ENCODE measurements around the gene ATP6V1A.

Gene ATP6V1A

GRCh38 chr3:113730550-113730949, 16.3 kb upstream of the ATP6V1A start:
- no peaks in the 10 kb centered on the region for H3K27me3 ChIP-seq (ENCODE audit: insufficient read depth, low read length)
- no peaks in the 10 kb centered on the region for H3K4me1 ChIP-seq (ENCODE audit: insufficient read depth, low read length)
- H3K4me3 ChIP-seq (ENCODE audit: low read length), result no peak overlapping the region
- peaks cover 2% of the 10 kb centered on the region for H3K9me3 ChIP-seq (ENCODE audit: low read length)
- no peak overlapping the region for H2AFZ ChIP-seq (ENCODE audit: low read depth, low read length)
- peaks cover 16% of the 10 kb centered on the region for H3K36me3 ChIP-seq (ENCODE audit: insufficient read depth, low read length)

- H2AFZ ChIP-seq (ENCODE audit: low read depth, low read length), result no peak overlapping the region
- no peaks in the 10 kb centered on the region for H3K27me3 ChIP-seq (ENCODE audit: insufficient read depth, low read length)
- H3K36me3 ChIP-seq (ENCODE audit: insufficient read depth, low read length), result peaks cover 16% of the 10 kb centered on the region
- H3K4me3 ChIP-seq (ENCODE audit: low read length), result no peak overlapping the region
- peaks cover 2% of the 10 kb centered on the region for H3K4me1 ChIP-seq (ENCODE audit: insufficient read depth, low read length)
- peaks cover 2% of the 10 kb centered on the region for H3K9me3 ChIP-seq (ENCODE audit: low read length)
Observed at GRCh38 chr3:113731694-113732093, 15.1 kb upstream of the ATP6V1A start.

- H3K36me3 ChIP-seq (ENCODE audit: insufficient read depth, low read length), result peaks cover 3% of the 10 kb centered on the region
- no peak overlapping the region for H3K4me3 ChIP-seq (ENCODE audit: low read length)
- H3K27me3 ChIP-seq (ENCODE audit: insufficient read depth, low read length), result no peaks in the 10 kb centered on the region
- peaks cover 2% of the 10 kb centered on the region for H3K9me3 ChIP-seq (ENCODE audit: low read length)
- H3K4me1 ChIP-seq (ENCODE audit: insufficient read depth, low read length), result peaks cover 7% of the 10 kb centered on the region
- no peak overlapping the region for H2AFZ ChIP-seq (ENCODE audit: low read depth, low read length)
Observed at GRCh38 chr3:113736548-113737089, 10.2 kb upstream of the ATP6V1A start.

DNA sequence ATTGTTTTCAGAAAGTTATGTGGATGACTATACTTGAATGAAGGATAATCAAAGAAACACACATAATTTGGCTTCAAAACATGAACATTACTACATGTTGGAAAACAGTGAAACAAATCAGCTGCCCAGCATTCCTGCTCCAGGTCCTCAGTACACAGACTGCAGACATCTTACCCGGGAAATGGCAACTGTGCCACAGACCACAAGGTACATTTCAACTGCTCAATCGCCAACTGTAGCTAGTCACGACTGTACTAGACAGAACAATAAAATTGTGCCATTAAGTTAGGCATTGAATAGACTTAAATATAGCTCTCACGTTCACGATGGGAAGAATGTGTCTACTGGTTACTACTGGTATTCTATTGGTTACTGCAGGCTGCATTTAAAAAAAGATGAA, 5.7 kb upstream of the ATP6V1A start:
- H3K36me3 ChIP-seq (ENCODE audit: insufficient read depth, low read length), result no peaks in the 10 kb centered on the region
- H3K9me3 ChIP-seq (ENCODE audit: low read length), result no peaks in the 10 kb centered on the region
- no peaks in the 10 kb centered on the region for H3K27me3 ChIP-seq (ENCODE audit: insufficient read depth, low read length)
- peaks cover 13% of the 10 kb centered on the region for H3K4me1 ChIP-seq (ENCODE audit: insufficient read depth, low read length)
- no peak overlapping the region for H2AFZ ChIP-seq (ENCODE audit: low read depth, low read length)
- H3K4me3 ChIP-seq (ENCODE audit: low read length), result no peak overlapping the region

DNA sequence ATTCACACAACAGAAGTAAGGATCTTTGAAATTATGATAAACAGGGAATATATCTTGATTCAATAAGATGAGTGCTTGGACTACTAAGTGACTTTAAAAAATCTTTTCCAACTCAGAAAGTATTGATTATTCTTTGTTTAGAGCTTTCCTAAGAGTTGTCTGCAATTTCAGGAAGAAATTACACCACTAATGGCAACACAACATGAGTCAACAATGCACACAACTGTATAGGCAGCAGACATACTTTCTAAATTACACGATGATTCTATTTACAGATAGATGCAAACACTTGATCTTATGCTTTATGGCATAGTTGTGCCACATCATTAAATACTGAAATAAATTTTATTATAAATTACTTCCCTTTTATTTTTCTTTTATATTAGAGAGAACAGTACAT, 5.2 kb upstream of the ATP6V1A start:
- peaks cover 12% of the 10 kb centered on the region for H3K4me1 ChIP-seq (ENCODE audit: insufficient read depth, low read length)
- no peak overlapping the region for H2AFZ ChIP-seq (ENCODE audit: low read depth, low read length)
- H3K9me3 ChIP-seq (ENCODE audit: low read length), result no peaks in the 10 kb centered on the region
- H3K4me3 ChIP-seq (ENCODE audit: low read length), result no peak overlapping the region
- H3K36me3 ChIP-seq (ENCODE audit: insufficient read depth, low read length), result no peaks in the 10 kb centered on the region
- H3K27me3 ChIP-seq (ENCODE audit: insufficient read depth, low read length), result no peaks in the 10 kb centered on the region

GRCh38 chr3:113743006-113743630, 3.7 kb upstream of the ATP6V1A start:
- Histone ChIP-seq H3K9me3 (ENCODE audit: low read length) (no peaks in the 10 kb centered on the region), H3K4me3 (ENCODE audit: low read length) (no peak overlapping the region), H3K36me3 (ENCODE audit: insufficient read depth, low read length) (no peaks in the 10 kb centered on the region), H2AFZ (ENCODE audit: low read depth, low read length) (no peak overlapping the region), H3K27me3 (ENCODE audit: insufficient read depth, low read length) (no peaks in the 10 kb centered on the region), H3K4me1 (ENCODE audit: insufficient read depth, low read length) (peaks cover 9% of the 10 kb centered on the region)

- H3K27me3 ChIP-seq (ENCODE audit: insufficient read depth, low read length), result no peaks in the 10 kb centered on the region
- peak overlapping the region; percentile 77 for H3K4me3 ChIP-seq (ENCODE audit: low read length)
- peaks cover 19% of the 10 kb centered on the region for H3K4me1 ChIP-seq (ENCODE audit: insufficient read depth, low read length)
- peak overlapping the region; percentile 71 for H2AFZ ChIP-seq (ENCODE audit: low read depth, low read length)
- H3K9me3 ChIP-seq (ENCODE audit: low read length), result no peaks in the 10 kb centered on the region
- H3K36me3 ChIP-seq (ENCODE audit: insufficient read depth, low read length), result no peaks in the 10 kb centered on the region
Observed at GRCh38 chr3:113744941-113745755, 1.7 kb upstream of the ATP6V1A start.

- Histone ChIP-seq H3K9me3 (ENCODE audit: low read length) (no peaks in the 10 kb centered on the region), H3K4me3 (ENCODE audit: low read length) (peak within 1 kb of the TSS; percentile 77), H2AFZ (ENCODE audit: low read depth, low read length) (peak within 1 kb of the TSS; percentile 79), H3K36me3 (ENCODE audit: insufficient read depth, low read length) (no peaks in the 10 kb centered on the region), H3K27me3 (ENCODE audit: insufficient read depth, low read length) (no peaks in the 10 kb centered on the region), H3K4me1 (ENCODE audit: insufficient read depth, low read length) (peaks cover 19% of the 10 kb centered on the region)
Observed at GRCh38 chr3:113745756-113746547, 883 bp upstream of the ATP6V1A start, which contains the start of gene NAA50. NAA50 (minus strand) TSS chr3:113746249; CDS start chr3:113745949, 300 bp downstream.

DNA sequence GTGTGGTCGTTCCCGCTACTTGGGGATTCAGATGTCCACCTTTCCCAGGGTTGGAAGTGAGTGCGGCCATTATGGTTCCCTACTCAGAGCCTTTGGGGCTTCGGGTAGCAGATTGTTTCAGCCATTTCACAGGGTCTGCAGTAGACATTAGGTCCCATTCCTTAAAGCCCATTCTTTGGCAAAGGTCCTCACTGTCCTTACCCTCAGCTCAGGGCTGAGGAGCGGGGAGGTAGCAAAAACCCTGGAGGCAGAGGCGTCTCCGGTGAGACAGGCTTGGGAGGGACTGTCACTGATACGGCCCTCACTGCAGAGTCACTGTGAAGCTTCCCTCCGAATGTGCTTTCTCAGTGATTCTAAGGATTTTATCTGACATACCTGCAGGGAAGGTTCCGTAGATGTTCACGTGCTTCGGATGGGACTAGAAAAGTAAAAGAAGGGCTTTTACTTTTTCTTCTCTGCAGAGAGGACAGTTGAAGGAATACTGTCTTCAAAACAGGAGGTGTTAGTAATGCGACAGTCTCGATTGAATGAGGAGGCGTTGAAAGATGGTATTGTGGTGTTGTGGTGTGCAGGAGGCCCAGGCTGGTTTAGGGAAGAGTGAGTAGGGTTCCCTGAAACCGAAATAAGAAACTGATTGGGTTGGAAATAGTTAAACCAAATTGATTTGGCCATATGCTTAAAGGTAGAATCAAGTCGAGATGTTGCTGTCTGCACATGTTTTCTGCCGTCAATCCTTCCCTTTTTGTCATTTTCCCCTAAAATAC, 630 bp downstream of the ATP6V1A start:
- H3K4me3 ChIP-seq (ENCODE audit: low read length), result peak overlapping the region; percentile 77
- no peaks in the 10 kb centered on the region for H3K9me3 ChIP-seq (ENCODE audit: low read length)
- no peaks in the 10 kb centered on the region for H3K36me3 ChIP-seq (ENCODE audit: insufficient read depth, low read length)
- peaks cover 19% of the 10 kb centered on the region for H3K4me1 ChIP-seq (ENCODE audit: insufficient read depth, low read length)
- H3K27me3 ChIP-seq (ENCODE audit: insufficient read depth, low read length), result no peaks in the 10 kb centered on the region
- peak overlapping the region; percentile 58 for H2AFZ ChIP-seq (ENCODE audit: low read depth, low read length)

GRCh38 chr3:113751141-113751540, 4.3 kb downstream of the ATP6V1A start:
- Histone ChIP-seq H3K4me3 (ENCODE audit: low read length) (no peak overlapping the region), H2AFZ (ENCODE audit: low read depth, low read length) (no peak overlapping the region), H3K36me3 (ENCODE audit: insufficient read depth, low read length) (no peaks in the 10 kb centered on the region), H3K9me3 (ENCODE audit: low read length) (no peaks in the 10 kb centered on the region), H3K4me1 (ENCODE audit: insufficient read depth, low read length) (peaks cover 23% of the 10 kb centered on the region), H3K27me3 (ENCODE audit: insufficient read depth, low read length) (no peaks in the 10 kb centered on the region)

GRCh38 chr3:113753376-113753985, 6.6 kb downstream of the ATP6V1A start:
- no peak overlapping the region for H2AFZ ChIP-seq (ENCODE audit: low read depth, low read length)
- H3K36me3 ChIP-seq (ENCODE audit: insufficient read depth, low read length), result no peaks in the 10 kb centered on the region
- no peak overlapping the region for H3K4me3 ChIP-seq (ENCODE audit: low read length)
- peaks cover 17% of the 10 kb centered on the region for H3K4me1 ChIP-seq (ENCODE audit: insufficient read depth, low read length)
- no peaks in the 10 kb centered on the region for H3K9me3 ChIP-seq (ENCODE audit: low read length)
- no peaks in the 10 kb centered on the region for H3K27me3 ChIP-seq (ENCODE audit: insufficient read depth, low read length)

DNA sequence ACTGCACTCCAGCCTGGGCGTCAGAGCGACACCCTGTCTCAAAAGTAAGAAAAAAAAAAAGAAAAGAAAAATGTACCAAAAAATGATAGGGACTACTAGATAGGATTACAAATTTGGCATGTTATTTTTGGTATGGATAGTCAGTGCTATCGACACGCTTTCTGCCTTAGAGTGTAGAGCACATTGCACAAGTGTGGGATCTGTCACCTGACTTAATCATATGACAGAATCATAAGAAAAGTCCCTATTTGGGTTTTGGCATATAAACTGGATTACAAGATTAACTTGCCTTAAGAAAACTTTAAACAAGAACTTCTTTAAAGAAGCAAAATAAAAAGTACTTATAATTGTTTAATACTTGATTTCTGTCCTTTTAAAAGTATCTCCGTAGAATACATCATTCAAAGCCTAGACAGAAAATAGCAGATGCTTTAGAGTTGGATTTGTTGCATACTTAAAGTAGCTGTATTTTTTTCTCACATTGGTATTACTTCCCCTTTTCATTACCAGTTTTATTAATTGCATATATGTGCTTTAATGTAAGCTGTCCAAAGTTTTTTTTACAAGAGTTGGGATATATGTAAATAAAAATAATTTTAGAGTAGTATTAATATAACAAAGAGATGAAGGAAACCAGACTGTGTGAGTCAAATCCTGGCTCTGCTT, 7.8 kb downstream of the ATP6V1A start:
- Histone ChIP-seq H3K36me3 (ENCODE audit: insufficient read depth, low read length) (no peaks in the 10 kb centered on the region), H3K27me3 (ENCODE audit: insufficient read depth, low read length) (no peaks in the 10 kb centered on the region), H3K4me3 (ENCODE audit: low read length) (no peak overlapping the region), H3K9me3 (ENCODE audit: low read length) (no peaks in the 10 kb centered on the region), H2AFZ (ENCODE audit: low read depth, low read length) (no peak overlapping the region), H3K4me1 (ENCODE audit: insufficient read depth, low read length) (peaks cover 10% of the 10 kb centered on the region)

Measured in neuron (in vitro differentiated cells).